ENCODE measurements around the gene OSBPL5.

The OSBPL5 gene

GRCh38 chr11:3144296-3145205, 20.6 kb downstream of the OSBPL5 start:
- Mint-ChIP-seq H3K36me3 (no peaks in the 10 kb centered on the region), H3K27ac (no peak overlapping the region), H3K27me3 (no peaks in the 10 kb centered on the region), H3K9me3 (ENCODE audit: low read depth) (no peaks in the 10 kb centered on the region), H3K4me1 (ENCODE audit: low read depth) (peaks cover 6% of the 10 kb centered on the region), H3K4me3 (no peak overlapping the region)

- Mint-ChIP-seq H3K36me3 (no peaks in the 10 kb centered on the region), H3K27me3 (no peaks in the 10 kb centered on the region), H3K27ac (no peak overlapping the region), H3K4me3 (no peak overlapping the region), H3K4me1 (ENCODE audit: low read depth) (peaks cover 4% of the 10 kb centered on the region), H3K9me3 (ENCODE audit: low read depth) (no peaks in the 10 kb centered on the region)
These were observed 21.8 kb downstream of the OSBPL5 start for GRCh38 chr11:3143136-3143880.

- Mint-ChIP-seq H3K9me3 (ENCODE audit: low read depth) (no peaks in the 10 kb centered on the region), H3K4me1 (ENCODE audit: low read depth) (peaks cover 11% of the 10 kb centered on the region), H3K27me3 (no peaks in the 10 kb centered on the region), H3K36me3 (no peaks in the 10 kb centered on the region), H3K4me3 (no peak overlapping the region), H3K27ac (no peak overlapping the region)
These were observed 24.9 kb downstream of the OSBPL5 start for GRCh38 chr11:3140291-3140603.

GRCh38 chr11:3139481-3140290, 25.4 kb downstream of the OSBPL5 start:
- Mint-ChIP-seq H3K4me1 (ENCODE audit: low read depth) (peaks cover 13% of the 10 kb centered on the region), H3K27me3 (no peaks in the 10 kb centered on the region), H3K9me3 (ENCODE audit: low read depth) (no peaks in the 10 kb centered on the region), H3K36me3 (no peaks in the 10 kb centered on the region), H3K4me3 (no peak overlapping the region), H3K27ac (no peak overlapping the region)

GRCh38 chr11:3139086-3139440, 26.0 kb downstream of the OSBPL5 start:
- Mint-ChIP-seq H3K9me3 (ENCODE audit: low read depth) (no peaks in the 10 kb centered on the region), H3K36me3 (no peaks in the 10 kb centered on the region), H3K4me3 (no peak overlapping the region), H3K27ac (no peak overlapping the region), H3K27me3 (no peaks in the 10 kb centered on the region), H3K4me1 (ENCODE audit: low read depth) (peaks cover 13% of the 10 kb centered on the region)

- Mint-ChIP-seq H3K36me3 (no peaks in the 10 kb centered on the region), H3K27ac (no peak overlapping the region), H3K27me3 (no peaks in the 10 kb centered on the region), H3K9me3 (ENCODE audit: low read depth) (no peaks in the 10 kb centered on the region), H3K4me1 (ENCODE audit: low read depth) (peaks cover 13% of the 10 kb centered on the region), H3K4me3 (no peak overlapping the region)
These were observed 26.7 kb downstream of the OSBPL5 start for GRCh38 chr11:3138178-3139085.

- H3K36me3 Mint-ChIP-seq, result no peaks in the 10 kb centered on the region
- no peaks in the 10 kb centered on the region for H3K9me3 Mint-ChIP-seq (ENCODE audit: low read depth)
- H3K27ac Mint-ChIP-seq, result no peak overlapping the region
- no peaks in the 10 kb centered on the region for H3K27me3 Mint-ChIP-seq
- no peak overlapping the region for H3K4me3 Mint-ChIP-seq
- H3K4me1 Mint-ChIP-seq (ENCODE audit: low read depth), result peaks cover 14% of the 10 kb centered on the region
These were observed 27.5 kb downstream of the OSBPL5 start for GRCh38 chr11:3137486-3138177.

GRCh38 chr11:3136546-3137455, 28.3 kb downstream of the OSBPL5 start:
- H3K27me3 Mint-ChIP-seq, result no peaks in the 10 kb centered on the region

GRCh38 chr11:3135481-3136440, 29.3 kb downstream of the OSBPL5 start:
- H3K36me3 Mint-ChIP-seq, result no peaks in the 10 kb centered on the region
- H3K4me3 Mint-ChIP-seq, result no peak overlapping the region
- H3K27ac Mint-ChIP-seq, result no peak overlapping the region
- H3K9me3 Mint-ChIP-seq (ENCODE audit: low read depth), result no peaks in the 10 kb centered on the region
- no peaks in the 10 kb centered on the region for H3K27me3 Mint-ChIP-seq
- peaks cover 14% of the 10 kb centered on the region for H3K4me1 Mint-ChIP-seq (ENCODE audit: low read depth)

More at GRCh38 chr11:3136546-3137455, 28.3 kb downstream of the OSBPL5 start:
- H3K4me3 Mint-ChIP-seq, result no peak overlapping the region
- no peaks in the 10 kb centered on the region for H3K9me3 Mint-ChIP-seq (ENCODE audit: low read depth)
- H3K27ac Mint-ChIP-seq, result no peak overlapping the region
- H3K4me1 Mint-ChIP-seq (ENCODE audit: low read depth), result peaks cover 14% of the 10 kb centered on the region
- H3K36me3 Mint-ChIP-seq, result no peaks in the 10 kb centered on the region

GRCh38 chr11:3134651-3135480, 30.2 kb downstream of the OSBPL5 start:
- peaks cover 14% of the 10 kb centered on the region for H3K4me1 Mint-ChIP-seq (ENCODE audit: low read depth)
- no peaks in the 10 kb centered on the region for H3K9me3 Mint-ChIP-seq (ENCODE audit: low read depth)
- H3K4me3 Mint-ChIP-seq, result no peak overlapping the region
- no peaks in the 10 kb centered on the region for H3K27me3 Mint-ChIP-seq
- H3K27ac Mint-ChIP-seq, result no peak overlapping the region
- no peaks in the 10 kb centered on the region for H3K36me3 Mint-ChIP-seq

GRCh38 chr11:3134218-3134621, 30.9 kb downstream of the OSBPL5 start:
- H3K4me3 Mint-ChIP-seq, result no peak overlapping the region
- peaks cover 14% of the 10 kb centered on the region for H3K4me1 Mint-ChIP-seq (ENCODE audit: low read depth)
- H3K36me3 Mint-ChIP-seq, result no peaks in the 10 kb centered on the region
- no peaks in the 10 kb centered on the region for H3K27me3 Mint-ChIP-seq
- no peaks in the 10 kb centered on the region for H3K9me3 Mint-ChIP-seq (ENCODE audit: low read depth)
- H3K27ac Mint-ChIP-seq, result no peak overlapping the region

All from activated naive CD8-positive, alpha-beta T cell (primary cell).